HG03457 (cell line): ENCODE results near the gene ABI1.
"Not testable (repeated sequence)": the region's sequence is repeated elsewhere in the genome, so short reads cannot be mapped to it uniquely, and the experiment has no call there.

Experiments used
- ATAC-seq: cut with Tn5 transposase; IDR thresholded peaks from one replicate; pipeline ENCODE4 v1.9.1; 2021; ENCODE audit warnings: moderate number of reproducible peaks; ENCODE audit not compliant: unreplicated experiment

Gene ABI1

GRCh38 chr10:26805567-26806245 lies 55.1 kb downstream of the ABI1 start:
- ATAC-seq, result no peak

GRCh38 chr10:26804418-26805393 lies 56.1 kb downstream of the ABI1 start:
- ATAC-seq, result no peak

GRCh38 chr10:26803849-26804248 lies 56.9 kb downstream of the ABI1 start:
- ATAC-seq, result no peak

GRCh38 chr10:26802527-26802926 lies 58.2 kb downstream of the ABI1 start:
- no peak for ATAC-seq

- ATAC-seq, result no peak
Measured at GRCh38 chr10:26801831-26802230, 58.9 kb downstream of the ABI1 start.

- ATAC-seq, result no peak
Measured at GRCh38 chr10:26801274-26801673, 59.5 kb downstream of the ABI1 start.

GRCh38 chr10:26800468-26800867 lies 60.3 kb downstream of the ABI1 start:
- no peak for ATAC-seq

- no peak for ATAC-seq
Measured at GRCh38 chr10:26799342-26799741, 61.4 kb downstream of the ABI1 start.

- no peak for ATAC-seq
Measured at GRCh38 chr10:26798298-26798697, 62.5 kb downstream of the ABI1 start.

- ATAC-seq, result no peak
Measured at GRCh38 chr10:26797340-26797739, 63.4 kb downstream of the ABI1 start.

GRCh38 chr10:26792758-26793495 lies 67.8 kb downstream of the ABI1 start:
- ATAC-seq, result no peak

- no peak for ATAC-seq
Measured at GRCh38 chr10:26790221-26790995, 70.3 kb downstream of the ABI1 start.

- ATAC-seq, result not testable (repeated sequence)
Measured at GRCh38 chr10:26789779-26790178, 71.0 kb downstream of the ABI1 start.

- ATAC-seq, result no peak
Measured at GRCh38 chr10:26787362-26787761, 73.4 kb downstream of the ABI1 start.

GRCh38 chr10:26781797-26782196 lies 79.0 kb downstream of the ABI1 start:
- ATAC-seq, result no peak

GRCh38 chr10:26780793-26781601 lies 79.8 kb downstream of the ABI1 start:
- peak; percentile 48 for ATAC-seq

- no peak for ATAC-seq
Measured at GRCh38 chr10:26780106-26780792, 80.5 kb downstream of the ABI1 start.

GRCh38 chr10:26779176-26779860 lies 81.4 kb downstream of the ABI1 start:
- no peak for ATAC-seq

GRCh38 chr10:26777686-26778085 lies 83.1 kb downstream of the ABI1 start:
- no peak for ATAC-seq
